PC-3 (cell line): ENCODE results near the gene ARHGAP26. TPM values are rescaled to one million over a fixed set of nuclear protein-coding genes. Genes with fewer than 3 reads are reported as not detected.

ENCODE experiments used
- ATAC-seq: fragments of 200-7000 bp; cut with Tn5 transposase; 2 replicates; pipeline ENCODE4 v1.9.1; 2020; ENCODE audit warnings: mild to moderate bottlenecking, moderate library complexity
- BruUV-seq: library from RNA; stranded (reverse); fragments of 400-500 nt; replicated peaks from 2 replicates; lab custom pipeline; 2021; lab: Mats Ljungman, UMichigan
- CTCF ChIA-PET: fragments of 300-600 bp; sonication (Branson Sonifier 250); formaldehyde crosslinking; loops from one replicate; lab custom pipeline; 2022; ENCODE audit warnings: antibody characterized with exemption; lab: Charles Lee
- POLR2A ChIA-PET: fragments of 300-600 bp; sonication (Branson Sonifier 250); formaldehyde crosslinking; loops from one replicate; lab custom pipeline; 2022; ENCODE audit warnings: antibody characterized with exemption; ENCODE audit not compliant: unreplicated experiment; lab: Charles Lee
- DNase-seq: peaks from one replicate; pipeline ENCODE4 v3.0.0-alpha.2; 2015
- H2AFZ ChIP-seq: fragments of 300-600 bp; sonication (generic); 2 replicates; pipeline ENCODE4 v1.6.0; 2016; ENCODE audit warnings: antibody characterized with exemption, low read length
- H3F3A ChIP-seq: fragments of 300-600 bp; sonication (generic); one replicate; pipeline ENCODE4 v1.6.0; 2017; ENCODE audit warnings: antibody characterized with exemption, low read length, control low read depth, mild to moderate bottlenecking; ENCODE audit not compliant: unreplicated experiment
- H3K27ac ChIP-seq: fragments of 300-600 bp; sonication (generic); 2 replicates; pipeline ENCODE4 v1.5.1; 2016; ENCODE audit warnings: mild to moderate bottlenecking, low read length
- H3K27me3 ChIP-seq: fragments of 300-600 bp; sonication (generic); 2 replicates; pipeline ENCODE4 v1.6.1; 2016; ENCODE audit warnings: low read length, mixed read lengths
- H3K36me3 ChIP-seq: fragments of 300-600 bp; sonication (generic); 2 replicates; pipeline ENCODE4 v1.6.1; 2016; ENCODE audit warnings: low read depth, mixed run types, low read length, mixed read lengths
- H3K4me1 ChIP-seq: fragments of 300-600 bp; sonication (generic); 2 replicates; pipeline ENCODE4 v1.5.1; 2016; ENCODE audit warnings: low read length; ENCODE audit not compliant: insufficient read depth
- H3K4me2 ChIP-seq: fragments of 300-600 bp; sonication (generic); 2 replicates; pipeline ENCODE4 v1.6.0; 2016; ENCODE audit warnings: low read length
- H3K4me3 ChIP-seq: fragments of 300-600 bp; sonication (generic); 2 replicates; pipeline ENCODE4 v1.5.1; 2016; ENCODE audit warnings: mild to moderate bottlenecking, low read length, mixed read lengths
- H3K79me2 ChIP-seq: fragments of 300-600 bp; sonication (generic); 2 replicates; pipeline ENCODE4 v1.6.1; 2017; ENCODE audit warnings: low read length, mixed read lengths
- H3K9ac ChIP-seq: fragments of 300-600 bp; sonication (generic); 2 replicates; pipeline ENCODE4 v1.6.0; 2016; ENCODE audit warnings: mild to moderate bottlenecking, low read length
- H3K9me2 ChIP-seq: fragments of 300-600 bp; sonication (generic); replicated peaks from 2 replicates; pipeline ENCODE4 v1.6.1; 2016; ENCODE audit warnings: mixed run types, low read length, mixed read lengths
- H3K9me3 ChIP-seq: fragments of 300-600 bp; sonication (generic); 2 replicates; pipeline ENCODE4 v1.6.1; 2016; ENCODE audit warnings: low read length, mixed read lengths
- H4K20me1 ChIP-seq: fragments of 300-600 bp; sonication (generic); 2 replicates; pipeline ENCODE4 v1.6.1; 2016; ENCODE audit warnings: low read length, mixed read lengths
- EZH2 ChIP-seq: fragments of 300-600 bp; sonication (generic); IDR thresholded peaks from one replicate; pipeline ENCODE4 v1.6.1; 2017; ENCODE audit warnings: antibody characterized with exemption, mild to moderate bottlenecking, low read length; ENCODE audit not compliant: unreplicated experiment
- EZH2phosphoT487 ChIP-seq: fragments of 300-600 bp; sonication (generic); IDR thresholded peaks from 2 replicates; pipeline ENCODE4 v1.6.1; 2018; ENCODE audit warnings: mild to moderate bottlenecking, antibody characterized with exemption, low read length, borderline replicate concordance
- intact Hi-C: fragments of 100-400 bp; cut with micrococcal nuclease; formaldehyde crosslinking; loops from 2 replicates; pipeline ENCODE4 v1.9.0; 2023
- total RNA-seq: library from RNA; depleted of rRNA; stranded (reverse); fragments of >200 nt; gene quantifications from 2 replicates; pipeline ENCODE4 v1.2.3, GENCODE V29; 2014
- TF ChIP-seq, protein P1 (sequence below): fragments of 300-600 bp; sonication (generic); conservative IDR thresholded peaks from 2 replicates; pipeline ENCODE4 v1.5.1; 2017; ENCODE audit warnings: antibody characterized with exemption, low read depth, mild to moderate bottlenecking, low read length

The ARHGAP26 gene
- total RNA-seq, 1 experiment from 2014 or later: 11.7 TPM

DNA sequence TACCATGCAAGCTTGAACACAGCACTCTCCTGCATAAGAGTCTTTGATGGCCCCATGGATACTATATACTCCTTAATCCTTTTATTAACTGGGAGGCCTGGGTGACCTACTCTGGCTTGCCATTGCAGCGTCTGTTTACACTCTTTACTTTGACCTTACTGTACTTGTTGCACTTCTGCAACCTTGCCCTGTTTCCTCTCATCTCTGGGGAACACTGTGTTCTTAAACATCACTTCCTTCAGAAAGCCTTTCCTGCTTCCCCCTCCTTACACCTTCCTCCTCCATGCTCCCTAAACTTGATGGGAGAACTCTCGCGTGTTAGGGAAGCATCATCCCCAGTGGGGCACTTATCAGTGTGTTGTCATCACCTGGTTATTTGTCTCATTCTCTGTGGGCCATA, 411.0 kb downstream of the ARHGAP26 start:
- H3F3A ChIP-seq: no peaks in the 10 kb centered on the region
- no peak for TF ChIP-seq EZH2phosphoT487
- TF ChIP-seq EZH2: no peak
- TF ChIP-seq, protein P1, sequence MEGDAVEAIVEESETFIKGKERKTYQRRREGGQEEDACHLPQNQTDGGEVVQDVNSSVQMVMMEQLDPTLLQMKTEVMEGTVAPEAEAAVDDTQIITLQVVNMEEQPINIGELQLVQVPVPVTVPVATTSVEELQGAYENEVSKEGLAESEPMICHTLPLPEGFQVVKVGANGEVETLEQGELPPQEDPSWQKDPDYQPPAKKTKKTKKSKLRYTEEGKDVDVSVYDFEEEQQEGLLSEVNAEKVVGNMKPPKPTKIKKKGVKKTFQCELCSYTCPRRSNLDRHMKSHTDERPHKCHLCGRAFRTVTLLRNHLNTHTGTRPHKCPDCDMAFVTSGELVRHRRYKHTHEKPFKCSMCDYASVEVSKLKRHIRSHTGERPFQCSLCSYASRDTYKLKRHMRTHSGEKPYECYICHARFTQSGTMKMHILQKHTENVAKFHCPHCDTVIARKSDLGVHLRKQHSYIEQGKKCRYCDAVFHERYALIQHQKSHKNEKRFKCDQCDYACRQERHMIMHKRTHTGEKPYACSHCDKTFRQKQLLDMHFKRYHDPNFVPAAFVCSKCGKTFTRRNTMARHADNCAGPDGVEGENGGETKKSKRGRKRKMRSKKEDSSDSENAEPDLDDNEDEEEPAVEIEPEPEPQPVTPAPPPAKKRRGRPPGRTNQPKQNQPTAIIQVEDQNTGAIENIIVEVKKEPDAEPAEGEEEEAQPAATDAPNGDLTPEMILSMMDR: no peak
- no peaks in the 10 kb centered on the region for H3K79me2 ChIP-seq
- DNase-seq (no peak), ATAC-seq (no peak)
- no peak overlapping the region for H3K4me2 ChIP-seq
- H3K9me2 ChIP-seq: no peaks in the 10 kb centered on the region
- no peaks in the 10 kb centered on the region for H4K20me1 ChIP-seq
- BruUV-seq: no TSS peak
- no peaks in the 10 kb centered on the region for H3K9me3 ChIP-seq
- no peaks in the 10 kb centered on the region for H3K36me3 ChIP-seq
- H2AFZ ChIP-seq: no peak overlapping the region
- ChIA-PET POLR2A (no interaction called here), CTCF (no interaction called here)
- intact Hi-C loops: no loop called here
- H3K9ac ChIP-seq: no peak overlapping the region
- no peak overlapping the region for H3K4me3 ChIP-seq
- no peaks in the 10 kb centered on the region for H3K27me3 ChIP-seq
- peaks cover 21% of the 10 kb centered on the region for H3K4me1 ChIP-seq
- H3K27ac ChIP-seq: no peak overlapping the region

DNA sequence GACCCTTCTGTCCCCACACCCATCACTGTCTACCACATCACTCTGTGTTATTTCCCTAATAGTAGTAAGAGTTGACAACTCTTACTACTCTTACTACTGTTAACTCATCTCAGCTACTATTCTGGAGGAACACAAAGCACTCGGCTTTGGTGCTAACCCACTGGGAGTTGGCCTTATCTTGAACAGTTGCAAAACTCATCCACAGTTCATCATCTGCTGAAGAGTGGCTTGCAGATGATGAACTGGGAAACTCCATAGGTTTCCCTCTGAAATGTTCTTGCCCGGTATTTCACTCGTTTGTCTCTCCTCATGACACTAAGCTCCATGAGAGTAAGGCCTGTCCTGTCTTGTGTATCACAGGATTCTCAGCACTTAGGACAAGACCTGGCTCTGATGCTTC, 411.9 kb downstream of the ARHGAP26 start:
- POLR2A ChIA-PET: no interaction called here
- intact Hi-C loops: no loop called here
- CTCF ChIA-PET: no interaction called here
- no TSS peak for BruUV-seq
- DNase-seq (no peak), ATAC-seq (no peak)
- Histone ChIP-seq H3K27ac (no peak overlapping the region), H3K9ac (no peak overlapping the region), H3K36me3 (no peaks in the 10 kb centered on the region), H3K79me2 (no peaks in the 10 kb centered on the region), H3K4me1 (peaks cover 14% of the 10 kb centered on the region), H3K27me3 (no peaks in the 10 kb centered on the region), H3K9me3 (no peaks in the 10 kb centered on the region), H3K4me2 (no peak overlapping the region), H3K9me2 (no peaks in the 10 kb centered on the region), H3K4me3 (no peak overlapping the region), H2AFZ (no peak overlapping the region), H3F3A (no peaks in the 10 kb centered on the region), H4K20me1 (no peaks in the 10 kb centered on the region)
- TF ChIP-seq, protein P1: no peak
- TF ChIP-seq EZH2 (no peak), EZH2phosphoT487 (no peak)

DNA sequence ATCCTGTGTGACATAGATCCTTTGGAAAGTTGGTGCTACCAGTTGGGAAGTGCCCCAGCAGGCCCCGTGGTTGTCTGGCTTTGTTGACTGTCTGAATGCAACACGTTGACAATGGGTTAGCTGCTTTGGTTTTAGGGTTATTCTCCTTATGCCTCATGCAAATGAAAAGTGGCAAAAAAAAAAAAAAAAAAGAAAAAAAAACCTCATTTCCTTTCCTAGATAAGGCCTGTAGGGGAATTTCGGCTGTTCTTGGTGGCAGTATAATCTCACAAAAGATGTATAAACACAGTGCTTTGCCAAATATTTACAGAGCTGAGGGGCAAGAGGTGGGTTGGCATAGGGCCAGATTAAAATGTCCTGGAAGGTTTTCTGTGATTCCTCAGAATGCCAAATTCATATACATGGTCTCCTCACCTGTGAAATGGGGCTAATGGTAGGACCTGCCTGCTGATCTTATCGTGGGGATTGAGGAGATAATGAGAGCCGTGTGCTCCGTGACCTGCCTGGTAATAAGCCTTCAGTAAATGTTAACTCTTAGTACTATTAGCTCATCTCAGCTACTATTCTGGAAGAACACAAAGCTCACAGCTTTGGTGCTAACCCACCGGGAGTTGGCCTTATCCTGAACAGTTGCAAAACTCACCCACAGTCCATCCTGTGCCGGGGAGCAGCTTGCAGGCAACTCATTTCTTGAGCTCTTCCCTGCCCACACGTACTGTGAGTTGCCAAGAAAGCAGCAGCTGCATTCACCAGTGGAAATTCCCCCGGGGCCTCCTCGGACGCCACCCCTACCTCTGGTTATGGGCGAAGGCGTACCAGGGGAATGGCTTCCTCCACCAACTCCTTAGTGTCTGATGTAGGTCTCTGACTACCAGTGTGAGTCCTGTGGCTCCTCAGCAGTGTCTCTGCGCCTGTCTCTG, 413.0 kb downstream of the ARHGAP26 start:
- H3K4me2 ChIP-seq: no peak overlapping the region
- BruUV-seq: no TSS peak
- no peak overlapping the region for H3K9ac ChIP-seq
- H3F3A ChIP-seq: no peaks in the 10 kb centered on the region
- H3K4me3 ChIP-seq: no peak overlapping the region
- ChIA-PET POLR2A (no interaction called here), CTCF (interaction anchor here (0.7 kb wide), 1 partner anchor 714 kb away, joined by 5 read pairs; no protein-coding TSS in a partner anchor)
- H2AFZ ChIP-seq: no peak overlapping the region
- H3K4me1 ChIP-seq: peaks cover 8% of the 10 kb centered on the region
- no peaks in the 10 kb centered on the region for H3K79me2 ChIP-seq
- intact Hi-C loops: no loop called here
- DNase-seq (no peak), ATAC-seq (no peak)
- H3K36me3 ChIP-seq: no peaks in the 10 kb centered on the region
- H3K27me3 ChIP-seq: no peaks in the 10 kb centered on the region
- TF ChIP-seq EZH2 (no peak), EZH2phosphoT487 (no peak)
- TF ChIP-seq, protein P1: no peak
- H4K20me1 ChIP-seq: no peaks in the 10 kb centered on the region
- H3K27ac ChIP-seq: no peak overlapping the region
- no peaks in the 10 kb centered on the region for H3K9me3 ChIP-seq
- no peaks in the 10 kb centered on the region for H3K9me2 ChIP-seq
